ENCODE results near the gene ASCC3.

GRCh38 chr6:100620085-100620840 is 260.9 kb downstream of the ASCC3 start:
- TF ChIP-seq CTCF (IDR thresholded peaks at IDR 0.05) (no peak), POLR2A (IDR thresholded peaks at IDR 0.05) (no peak)

Measured in esophagus squamous epithelium (tissue), 4 donors.